NK-92 (cell line): Measurements from ENCODE around the gene SSRP1.
"Not testable (repeated sequence)": the region's sequence is repeated elsewhere in the genome, so short reads cannot be mapped to it uniquely, and the experiment has no call there.

ENCODE experiments used
- DNase-seq: peaks from one replicate; lab custom pipeline; 2025; ENCODE audit not compliant: unreplicated experiment; lab: John Stamatoyannopoulos, UW

Gene SSRP1, protein sequence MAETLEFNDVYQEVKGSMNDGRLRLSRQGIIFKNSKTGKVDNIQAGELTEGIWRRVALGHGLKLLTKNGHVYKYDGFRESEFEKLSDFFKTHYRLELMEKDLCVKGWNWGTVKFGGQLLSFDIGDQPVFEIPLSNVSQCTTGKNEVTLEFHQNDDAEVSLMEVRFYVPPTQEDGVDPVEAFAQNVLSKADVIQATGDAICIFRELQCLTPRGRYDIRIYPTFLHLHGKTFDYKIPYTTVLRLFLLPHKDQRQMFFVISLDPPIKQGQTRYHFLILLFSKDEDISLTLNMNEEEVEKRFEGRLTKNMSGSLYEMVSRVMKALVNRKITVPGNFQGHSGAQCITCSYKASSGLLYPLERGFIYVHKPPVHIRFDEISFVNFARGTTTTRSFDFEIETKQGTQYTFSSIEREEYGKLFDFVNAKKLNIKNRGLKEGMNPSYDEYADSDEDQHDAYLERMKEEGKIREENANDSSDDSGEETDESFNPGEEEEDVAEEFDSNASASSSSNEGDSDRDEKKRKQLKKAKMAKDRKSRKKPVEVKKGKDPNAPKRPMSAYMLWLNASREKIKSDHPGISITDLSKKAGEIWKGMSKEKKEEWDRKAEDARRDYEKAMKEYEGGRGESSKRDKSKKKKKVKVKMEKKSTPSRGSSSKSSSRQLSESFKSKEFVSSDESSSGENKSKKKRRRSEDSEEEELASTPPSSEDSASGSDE

DNA sequence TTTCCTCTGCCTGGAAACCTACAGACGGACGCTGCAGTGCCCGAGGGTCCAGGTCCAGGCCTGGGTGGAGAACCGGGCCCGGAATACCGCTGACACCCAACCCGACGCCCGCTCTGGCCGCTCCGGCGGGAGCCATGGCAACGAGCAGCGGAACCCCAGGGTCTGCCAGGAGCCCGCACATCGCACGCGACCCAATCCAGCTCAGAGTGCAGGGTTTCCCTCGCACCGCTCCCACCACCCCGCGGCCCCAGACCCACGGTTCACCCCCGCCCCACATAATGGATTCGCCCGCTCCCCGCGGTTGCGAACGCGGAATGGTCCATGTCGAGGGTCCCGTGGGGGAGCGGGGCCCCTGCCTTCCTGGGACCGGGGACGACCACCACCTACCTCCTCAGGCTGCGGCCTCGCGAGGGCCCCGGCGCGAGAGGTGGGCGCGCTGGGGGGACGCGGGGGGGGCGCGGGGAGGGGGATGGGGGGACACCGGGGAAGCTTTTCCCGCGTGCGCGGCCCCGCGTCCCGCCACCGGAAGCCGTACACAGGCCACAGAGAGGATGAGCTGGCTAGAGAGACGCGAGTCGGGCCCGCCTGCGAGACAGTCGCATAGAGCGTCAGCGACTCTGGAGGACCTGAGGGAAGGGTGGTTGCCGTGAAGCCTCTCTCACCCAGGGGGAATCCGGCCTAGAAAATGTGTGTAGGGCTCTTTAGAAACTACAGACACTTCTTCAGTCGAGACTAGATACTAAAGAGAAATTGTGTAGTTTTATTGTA is at the start of gene SSRP1:
SSRP1 (minus strand) TSS at position 550 of the 768 bp plus-strand sequence. CDS start 771 bp downstream, outside the sequence.
- no peak for DNase-seq

DNA sequence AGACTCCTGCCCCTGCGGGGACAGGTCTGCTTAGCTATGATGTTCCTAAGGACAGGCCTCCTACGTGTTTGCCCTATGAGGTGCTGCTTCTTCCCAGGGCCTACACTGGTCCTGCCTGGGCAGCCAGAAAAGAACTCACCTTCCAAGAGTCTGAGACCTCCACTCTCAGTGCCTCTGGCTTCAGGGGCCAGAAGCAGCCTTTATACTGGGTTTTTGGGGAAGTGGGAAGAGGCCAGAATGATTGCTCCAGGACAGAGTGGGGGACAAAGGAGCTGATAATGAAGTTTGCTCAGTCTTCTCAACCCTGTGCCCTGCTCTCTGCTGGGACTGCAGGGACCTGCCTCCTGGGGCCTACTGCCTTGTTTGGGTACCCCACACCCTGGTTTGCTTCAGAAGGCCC is 45.3 kb upstream of the SSRP1 start, which contains the start of gene PRG3:
PRG3 (minus strand) TSS at position 176 of the 400 bp plus-strand sequence. CDS start 442 bp downstream, outside the sequence.
- DNase-seq, result no peak

DNA sequence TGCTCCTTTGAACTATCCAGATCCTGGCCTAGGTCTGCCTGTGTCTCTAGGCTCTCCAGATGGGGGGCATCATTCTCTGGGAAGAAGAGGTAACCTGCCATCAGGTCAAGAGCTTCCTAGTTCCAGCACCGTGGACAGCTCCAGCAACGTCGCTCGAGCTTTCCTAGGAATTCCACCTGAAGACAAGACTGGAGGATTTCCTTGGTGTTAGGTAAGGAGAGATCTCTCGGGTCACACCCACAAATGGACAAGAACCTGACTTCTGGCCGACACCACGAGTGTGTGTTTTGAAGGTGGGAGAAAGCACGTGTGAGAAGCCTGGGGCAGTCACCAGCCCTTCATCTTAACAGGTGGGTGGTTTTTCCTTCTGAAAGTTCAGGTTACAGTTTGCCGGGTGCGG is 44.0 kb upstream of the SSRP1 start:
- DNase-seq, result no peak

DNA sequence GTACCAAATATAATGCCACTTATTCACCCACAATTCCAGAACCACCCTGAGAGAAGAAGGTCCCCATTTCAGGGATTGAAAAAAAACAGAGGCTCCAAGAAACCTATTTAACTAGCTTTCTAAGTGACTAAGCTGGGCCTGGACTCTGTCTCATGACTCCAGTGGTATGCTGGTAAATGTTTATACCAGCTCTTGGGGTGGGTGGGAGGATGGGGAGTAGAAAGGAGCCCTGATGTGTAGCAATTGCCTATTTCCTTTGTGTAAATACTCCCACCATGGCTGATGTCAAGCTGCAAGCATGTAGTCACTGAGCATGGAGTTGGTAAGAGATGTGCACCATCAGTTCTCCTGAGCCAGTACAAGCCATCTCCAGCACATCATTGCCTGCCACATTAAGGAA is 42.5 kb upstream of the SSRP1 start:
- no peak for DNase-seq

DNA sequence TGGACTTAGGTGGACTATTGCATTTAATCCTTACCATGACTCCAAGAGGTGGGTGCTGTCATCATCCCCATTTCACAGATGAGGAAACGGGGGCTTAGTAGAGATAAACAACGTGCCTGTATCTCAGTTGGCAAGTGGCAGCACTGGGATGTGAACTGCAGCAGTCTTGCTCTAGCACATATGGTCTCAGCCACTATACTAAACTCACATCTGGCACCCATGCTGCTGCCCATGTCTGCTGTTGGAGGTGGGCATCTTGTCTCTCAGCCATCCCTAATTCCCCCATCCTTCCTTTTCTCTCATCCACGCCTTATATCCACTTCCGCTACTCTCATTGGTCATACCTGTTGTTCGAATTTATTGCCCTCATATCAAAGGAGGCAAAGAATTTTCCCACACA is 41.4 kb upstream of the SSRP1 start:
- no peak for DNase-seq

DNA sequence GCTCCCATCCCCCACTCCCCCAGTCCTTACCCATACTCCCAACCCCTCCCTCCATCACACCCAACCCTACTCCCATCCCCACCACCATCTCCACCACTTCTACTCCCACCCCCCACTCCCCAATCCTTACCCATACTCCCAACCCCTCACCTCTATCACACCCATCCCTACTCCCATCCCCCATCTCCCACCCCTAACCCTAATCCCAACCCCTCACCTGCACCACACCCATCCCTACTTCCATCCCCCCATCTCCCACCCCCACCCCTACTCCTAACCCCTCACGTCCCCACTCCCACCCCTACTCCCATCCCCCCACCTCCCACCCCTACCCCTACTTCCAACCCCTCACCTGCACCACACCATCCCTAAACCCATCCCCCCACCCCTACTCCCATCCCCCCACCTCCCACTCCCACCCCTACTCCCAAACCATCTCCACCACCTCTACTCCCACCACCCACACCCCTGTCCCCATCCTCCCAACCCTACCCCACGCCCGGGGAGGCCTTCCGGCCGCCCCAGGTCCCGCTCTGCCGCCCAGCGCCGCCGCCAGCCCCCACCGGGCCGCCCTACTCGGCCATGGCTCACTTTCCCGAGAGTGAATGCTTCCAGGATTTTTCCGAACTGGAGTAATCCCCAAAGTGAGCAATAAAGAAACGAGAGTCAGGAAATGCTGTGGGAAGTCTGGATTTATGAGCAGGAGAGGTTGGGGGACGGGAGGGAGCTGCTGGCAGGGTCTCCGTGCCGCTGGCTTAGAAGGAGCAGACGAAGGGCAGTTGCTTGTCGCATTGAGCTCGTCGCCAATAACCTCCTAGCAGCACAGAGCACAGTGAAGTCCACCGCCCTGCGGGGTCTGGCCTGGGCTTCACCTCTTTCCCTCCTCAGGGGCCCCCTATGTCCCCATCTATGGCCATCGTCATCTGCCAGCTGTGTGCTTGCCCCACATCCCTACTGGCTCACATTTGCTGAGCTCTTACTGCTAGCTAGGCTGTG is 40.7 kb upstream of the SSRP1 start:
- DNase-seq, result no peak

DNA sequence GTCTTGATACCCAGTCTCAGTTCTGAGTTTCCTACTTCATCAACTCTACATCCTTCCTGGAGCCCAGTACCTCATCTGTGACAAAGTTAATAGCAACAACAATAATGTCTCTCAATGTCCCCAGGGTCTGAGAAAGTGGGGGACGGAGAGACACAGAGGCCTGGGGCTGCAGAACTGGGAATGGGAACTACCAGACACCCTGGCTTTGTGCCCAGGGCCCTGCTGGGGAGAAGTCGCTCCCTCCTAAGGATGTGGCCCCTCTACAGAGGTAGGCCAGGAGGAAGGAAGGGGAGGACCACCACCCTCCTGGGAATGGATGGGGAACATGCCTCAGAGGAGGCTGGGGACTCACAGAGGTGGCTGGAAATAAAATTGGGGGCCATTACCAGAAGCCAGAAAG is 39.8 kb upstream of the SSRP1 start:
- no peak for DNase-seq

DNA sequence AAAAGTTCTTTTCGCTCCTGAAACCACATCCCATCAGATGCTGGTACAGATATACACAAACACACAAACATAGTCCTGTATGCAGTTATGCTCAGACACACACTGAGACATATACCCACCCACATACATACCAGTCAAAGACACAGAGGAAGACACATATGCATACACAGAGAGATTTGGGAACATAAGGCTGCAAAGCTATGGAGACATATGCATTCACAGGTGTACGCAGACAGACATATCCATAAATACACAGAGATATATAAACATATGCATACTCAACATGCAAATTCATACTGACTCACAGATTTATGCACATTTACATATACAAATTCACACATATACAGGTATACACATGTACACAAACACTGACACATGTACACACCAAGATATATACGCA is 39.3 kb upstream of the SSRP1 start:
- DNase-seq, result no peak

DNA sequence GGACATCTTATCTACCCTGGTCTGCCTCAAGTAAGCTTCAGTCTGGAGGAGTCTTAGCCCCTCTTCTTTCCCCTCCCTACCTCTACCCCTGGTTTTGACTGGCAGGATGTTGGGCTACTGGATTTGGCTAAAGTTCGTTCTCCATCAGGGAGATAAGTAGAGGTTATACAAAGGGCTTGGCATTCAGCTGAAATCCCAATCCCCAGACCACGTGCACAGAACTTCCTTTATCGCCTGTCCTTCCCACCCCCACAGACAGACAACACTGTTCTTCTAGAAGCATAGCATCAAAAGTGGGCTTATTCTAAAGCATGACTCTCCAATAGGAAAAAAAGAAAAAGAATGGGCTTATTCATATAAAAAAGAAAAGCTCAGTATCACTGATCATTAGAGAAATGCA is 37.5 kb upstream of the SSRP1 start:
- no peak for DNase-seq

DNA sequence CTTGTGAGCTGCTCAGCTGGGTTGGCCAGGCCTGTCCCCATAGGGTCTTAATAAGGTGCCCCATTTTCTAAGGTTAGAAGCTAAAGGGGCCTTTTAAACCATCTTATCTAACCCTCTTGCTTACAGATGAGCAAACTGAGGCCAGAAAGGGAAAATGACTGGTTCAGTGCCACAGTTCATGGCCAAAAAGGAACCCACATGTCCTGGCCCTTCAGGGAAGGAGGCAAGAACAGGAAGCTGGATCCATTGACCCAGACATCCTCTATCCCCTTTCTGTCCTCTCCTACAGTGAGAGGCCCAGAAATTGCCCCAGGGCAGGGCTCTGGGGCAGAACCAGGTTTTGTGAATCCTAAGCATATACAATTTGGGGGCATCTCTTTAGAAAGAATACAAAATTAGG is 35.2 kb upstream of the SSRP1 start:
- no peak for DNase-seq

DNA sequence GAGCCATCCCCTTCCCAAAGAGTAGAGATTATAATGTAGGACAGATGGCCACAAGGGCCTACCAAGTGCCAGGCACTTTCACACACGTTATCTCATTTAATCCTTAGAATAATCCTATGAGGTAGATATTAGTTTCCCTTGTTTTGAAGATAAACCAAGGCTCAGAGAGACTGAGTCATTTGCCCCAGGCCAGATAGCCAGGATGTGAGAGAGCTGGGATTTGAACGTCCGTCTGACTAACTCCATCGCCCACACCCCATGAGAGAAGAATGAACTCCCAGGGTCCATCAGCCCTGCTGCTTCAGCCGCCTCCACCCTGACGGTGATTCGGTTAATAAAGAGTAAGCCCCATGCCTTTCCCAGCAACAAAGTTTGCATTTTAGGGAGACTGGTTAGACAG is 34.6 kb upstream of the SSRP1 start:
- no peak for DNase-seq

DNA sequence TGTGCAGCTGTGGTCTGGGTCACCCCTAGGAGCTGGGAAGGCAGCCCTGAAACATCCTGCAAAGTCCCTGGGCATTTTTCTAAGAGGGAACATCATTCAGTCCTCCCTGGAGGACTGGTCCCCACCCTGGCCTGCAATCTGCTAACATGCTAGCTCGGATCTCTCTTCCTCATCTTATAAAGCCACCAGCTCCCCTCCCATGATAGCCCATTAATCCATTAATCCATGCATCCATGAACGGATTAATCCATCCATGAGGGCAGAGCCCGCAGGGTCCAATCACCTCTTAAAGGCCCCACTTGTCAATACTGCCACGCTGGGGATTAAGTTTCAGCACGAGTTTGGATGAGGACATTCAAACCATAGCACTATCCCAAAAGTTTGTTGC is 33.1 kb upstream of the SSRP1 start:
- no peak for DNase-seq

DNA sequence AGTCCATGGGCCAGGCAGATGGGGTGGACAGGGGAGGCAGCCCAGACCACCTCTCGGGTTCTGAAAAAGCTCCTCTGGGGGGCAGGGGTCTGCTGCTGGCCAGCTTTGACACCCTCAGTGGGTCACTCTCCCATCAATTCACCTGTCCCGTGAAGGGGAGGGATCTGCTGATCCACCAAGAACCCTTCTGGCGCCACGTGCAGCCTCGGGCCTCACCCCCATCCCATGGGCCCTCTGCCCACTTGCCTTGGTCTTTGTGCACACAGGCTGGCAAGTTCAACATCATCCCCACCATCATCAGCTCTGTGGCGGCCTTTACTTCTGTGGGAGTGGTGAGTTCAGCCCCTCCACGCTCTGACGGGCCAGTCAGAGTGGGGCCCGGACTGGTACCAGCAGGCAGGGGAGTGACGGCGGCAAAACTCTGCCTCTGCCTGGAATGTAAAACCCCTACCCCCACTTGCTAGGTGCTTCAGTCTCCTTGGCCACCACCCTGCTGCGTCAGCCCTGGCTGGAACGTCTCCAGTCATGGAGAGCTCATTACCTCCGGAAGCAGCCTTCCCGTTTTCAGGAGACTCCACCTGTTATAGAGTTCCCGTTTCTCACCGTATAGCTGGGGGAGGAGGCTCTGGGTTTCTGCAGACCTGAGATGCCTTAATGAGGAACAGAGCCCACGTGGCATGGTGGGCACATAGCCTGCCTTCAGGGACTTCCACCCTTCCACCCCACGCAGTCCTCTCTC is 32.6 kb upstream of the SSRP1 start:
- DNase-seq, result no peak

DNA sequence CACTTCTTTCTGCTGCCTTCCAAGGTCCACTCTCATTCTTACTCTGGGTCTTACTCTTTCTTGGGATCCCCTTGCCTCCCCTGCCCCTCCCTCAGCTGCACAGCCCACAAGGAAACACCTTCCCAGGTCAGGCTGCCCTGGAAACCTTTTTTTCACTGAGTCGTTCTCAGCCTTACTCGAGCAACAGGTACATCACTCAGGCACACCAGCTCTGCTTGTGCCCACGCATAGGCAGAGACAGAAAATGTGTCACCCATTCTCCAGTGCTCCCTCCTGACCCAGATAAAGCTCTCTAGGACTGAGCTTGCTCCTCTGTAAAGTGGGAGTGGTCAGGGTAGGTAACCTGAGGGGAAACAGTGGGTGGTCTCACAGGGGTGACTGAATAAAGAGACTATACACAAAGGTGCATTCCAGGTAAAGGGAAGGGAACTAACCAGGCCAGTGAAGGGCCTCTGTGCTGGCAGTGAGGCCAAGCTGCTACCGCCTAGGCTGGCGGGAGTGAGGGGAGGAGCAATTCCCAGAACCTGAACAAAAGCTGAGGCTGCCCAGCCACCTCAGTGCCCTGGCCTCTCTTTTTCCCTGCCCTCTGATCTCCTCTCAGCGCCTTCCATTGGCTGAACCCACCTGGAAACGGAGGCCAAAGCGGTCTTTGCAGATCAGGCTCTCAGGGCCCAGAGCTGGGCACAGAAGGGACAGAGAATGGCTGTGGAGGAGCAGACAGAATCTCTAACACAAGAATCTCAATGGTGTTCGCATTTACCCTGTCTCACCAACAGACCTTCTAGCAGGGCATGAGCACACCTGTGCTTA is 29.4 kb upstream of the SSRP1 start:
- DNase-seq, result no peak

DNA sequence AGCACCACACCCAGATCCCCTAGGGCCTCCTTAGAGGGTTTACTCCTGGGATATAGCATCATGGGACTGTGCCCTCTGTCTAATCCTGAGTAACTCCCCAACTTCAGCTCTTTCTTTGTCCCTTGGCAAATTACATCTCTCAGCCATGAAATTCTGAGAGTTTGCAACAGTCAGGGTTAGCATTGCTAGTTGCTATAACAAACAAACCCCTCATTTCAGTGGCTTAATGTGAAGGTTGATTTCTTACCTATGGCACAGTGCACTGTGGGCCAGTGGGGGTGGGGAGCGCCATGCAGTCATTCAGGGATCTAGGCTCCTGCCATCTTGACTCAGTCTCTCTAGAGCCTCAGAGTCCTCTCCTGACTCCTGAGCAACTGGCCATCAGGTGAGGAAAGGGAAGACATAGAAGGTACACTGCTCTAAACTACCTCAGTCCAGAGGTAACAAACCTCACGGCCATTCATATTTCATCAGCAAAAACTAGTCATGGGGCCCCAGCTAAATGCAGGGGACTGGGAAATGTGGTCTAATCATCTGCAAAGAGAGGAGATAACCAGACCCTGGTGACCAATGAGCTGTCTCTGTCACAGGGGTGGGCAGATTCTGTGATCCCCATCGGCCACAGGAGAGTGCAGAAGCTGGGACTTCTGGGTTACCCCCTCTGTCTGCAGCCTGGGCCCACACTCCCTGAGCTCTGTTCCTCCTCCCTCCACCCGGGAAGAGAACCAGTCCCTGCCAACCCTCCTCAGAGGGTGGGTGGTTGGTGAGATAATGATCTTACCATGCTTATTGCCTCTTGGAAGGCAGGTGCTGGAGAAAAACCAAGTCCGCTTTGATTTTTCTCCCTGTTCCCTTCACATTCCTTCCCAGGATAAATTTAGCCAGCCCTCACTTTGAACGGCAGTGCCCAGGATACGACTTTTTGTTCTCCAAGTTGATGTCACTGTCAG is 27.7 kb upstream of the SSRP1 start:
- DNase-seq, result no peak

DNA sequence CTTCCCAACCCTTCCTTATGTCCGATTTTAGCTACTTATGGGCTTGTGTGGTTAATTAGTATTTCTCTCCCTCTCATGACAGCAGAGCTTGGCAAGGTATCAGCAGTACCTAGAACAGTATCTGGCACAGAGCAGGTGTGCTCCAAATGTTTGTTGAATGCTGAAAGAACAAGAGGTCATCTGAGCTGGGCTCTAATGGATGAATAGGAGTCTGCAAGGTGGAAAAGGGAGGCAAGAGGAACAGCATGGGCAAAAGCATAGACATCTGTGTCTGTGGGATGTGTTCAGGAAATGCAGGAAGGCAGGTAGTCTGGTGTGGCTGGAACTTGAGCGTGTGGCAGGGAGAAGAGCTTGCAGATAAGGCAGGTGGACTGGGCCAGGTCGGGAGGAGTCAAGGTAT is 26.2 kb upstream of the SSRP1 start:
- DNase-seq, result no peak

DNA sequence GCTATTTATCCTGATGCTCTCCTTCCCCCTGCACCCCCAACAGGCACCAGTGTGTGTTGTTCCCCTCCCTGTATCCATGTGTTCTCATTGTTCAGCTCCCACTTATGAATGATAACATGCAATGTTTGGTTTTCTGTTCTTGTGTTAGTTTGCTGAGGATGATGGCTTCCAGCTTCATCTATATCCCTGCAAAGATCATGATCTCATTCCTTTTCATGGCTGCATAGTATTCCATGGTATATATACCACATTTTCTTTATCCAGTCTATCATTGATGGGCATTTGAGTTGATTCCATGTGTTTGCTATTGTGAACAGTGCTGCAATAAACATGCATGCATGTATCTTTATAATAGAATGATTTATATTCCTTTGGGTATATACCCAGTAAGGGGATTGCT is 25.7 kb upstream of the SSRP1 start:
- not testable (repeated sequence) for DNase-seq

DNA sequence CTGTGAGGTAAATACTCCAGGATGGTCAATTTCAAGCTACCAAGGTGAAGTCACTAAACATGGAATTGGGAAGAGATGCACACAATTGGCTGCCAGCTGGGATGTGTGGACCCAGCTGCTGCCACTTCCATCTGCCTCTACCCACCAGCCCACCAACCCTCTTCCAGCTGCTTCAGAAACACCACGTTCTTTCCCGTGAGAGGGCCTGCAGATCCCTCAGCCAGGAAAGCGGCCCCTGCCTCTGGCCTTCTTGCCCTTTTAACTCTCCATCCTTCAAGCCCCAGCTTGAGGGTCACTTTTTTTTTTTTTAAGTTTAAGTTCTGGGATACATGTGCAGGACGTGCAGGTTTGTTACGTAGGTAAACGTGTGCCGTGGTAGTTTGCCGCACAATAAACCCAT is 25.3 kb upstream of the SSRP1 start:
- DNase-seq, result no peak
